PC-9 (cell line): ENCODE results near the gene IKBKE. TPM values are rescaled to one million over a fixed set of nuclear protein-coding genes. Genes with fewer than 3 reads are reported as not detected.

Experiments used
- BruUV-seq: library from RNA; stranded (reverse); fragments of 400-500 nt; replicated peaks from 2 replicates; lab custom pipeline; 2021; lab: Mats Ljungman, UMichigan
- CTCF ChIA-PET: fragments of 300-600 bp; sonication (Branson Sonifier 250); formaldehyde crosslinking; loops from one replicate; lab custom pipeline; 2022; ENCODE audit warnings: antibody characterized with exemption; lab: Charles Lee
- POLR2A ChIA-PET: fragments of 300-600 bp; sonication (Branson Sonifier 250); formaldehyde crosslinking; loops from one replicate; lab custom pipeline; 2022; ENCODE audit warnings: antibody characterized with exemption; ENCODE audit not compliant: unreplicated experiment; lab: Charles Lee
- DNase-seq, 2 experiments: peaks; one replicate each; pipeline versions ENCODE4 v3.0.0 to v3.0.0-alpha.2; 2015 to 2022; ENCODE audit warnings: mixed read lengths in 1 of 2
- H2AFZ ChIP-seq: fragments of 200-600 bp; sonication (generic); 2 replicates; pipeline ENCODE4 v1.8.1; 2017; ENCODE audit warnings: antibody characterized with exemption
- H3F3A ChIP-seq: fragments of 200-600 bp; sonication (generic); 2 replicates; pipeline ENCODE4 v1.8.1; 2017; ENCODE audit warnings: antibody characterized with exemption, mild to moderate bottlenecking, low read depth; ENCODE audit not compliant: insufficient read depth
- H3K27ac ChIP-seq: fragments of 200-600 bp; sonication (generic); 2 replicates; pipeline ENCODE4 v1.6.1; 2016; ENCODE audit warnings: mixed run types
- H3K27me3 ChIP-seq: fragments of 200-600 bp; sonication (generic); 2 replicates; pipeline ENCODE4 v1.6.1; 2016; ENCODE audit warnings: low read depth, mixed run types; ENCODE audit not compliant: insufficient read depth
- H3K36me3 ChIP-seq: fragments of 200-600 bp; sonication (generic); 2 replicates; pipeline ENCODE4 v1.6.1; 2016; ENCODE audit warnings: low read depth, mixed run types
- H3K4me1 ChIP-seq: fragments of 200-600 bp; sonication (generic); replicated peaks from 2 replicates; pipeline ENCODE4 v1.6.1; 2016; ENCODE audit warnings: mixed run types; ENCODE audit not compliant: insufficient read depth
- H3K4me2 ChIP-seq: fragments of 200-600 bp; sonication (generic); 2 replicates; pipeline ENCODE4 v1.6.1; 2017; ENCODE audit warnings: mixed run types
- H3K4me3 ChIP-seq: fragments of 200-600 bp; sonication (generic); 2 replicates; pipeline ENCODE4 v1.6.1; 2016; ENCODE audit warnings: mixed run types
- H3K79me2 ChIP-seq: fragments of 200-600 bp; sonication (generic); 2 replicates; pipeline ENCODE4 v1.6.1; 2017; ENCODE audit warnings: low read depth, mixed run types
- H3K9me2 ChIP-seq: fragments of 200-600 bp; sonication (generic); 2 replicates; pipeline ENCODE4 v1.8.1; 2017; ENCODE audit warnings: mild to moderate bottlenecking; ENCODE audit not compliant: insufficient read depth
- H3K9me3 ChIP-seq: fragments of 200-600 bp; sonication (generic); 2 replicates; pipeline ENCODE4 v1.8.1; 2016; ENCODE audit warnings: low read depth; ENCODE audit not compliant: insufficient read depth
- H4K20me1 ChIP-seq: fragments of 200-600 bp; sonication (generic); 2 replicates; pipeline ENCODE4 v1.8.1; 2017; ENCODE audit not compliant: insufficient read depth
- EZH2 ChIP-seq: fragments of 200-600 bp; sonication (generic); IDR thresholded peaks from 2 replicates; pipeline ENCODE4 v1.8.0; 2017; ENCODE audit warnings: antibody characterized with exemption, low read depth
- intact Hi-C: fragments of 100-400 bp; cut with micrococcal nuclease; formaldehyde crosslinking; loops from one replicate; pipeline ENCODE4 v1.10.0; 2022; ENCODE audit not compliant: unreplicated experiment
- total RNA-seq: library from RNA; stranded (reverse); gene quantifications from 2 replicates; pipeline ENCODE4 v1.2.3, GENCODE V29; 2021
- TF ChIP-seq, protein P1 (sequence below): fragments of 200-600 bp; sonication (generic); conservative IDR thresholded peaks from 2 replicates; pipeline ENCODE4 v1.6.1; 2017; ENCODE audit warnings: mixed run types, antibody characterized with exemption, mild to moderate bottlenecking, moderate library complexity

The IKBKE gene
- total RNA-seq, 1 experiment from 2014 or later: 12.5 TPM

DNA sequence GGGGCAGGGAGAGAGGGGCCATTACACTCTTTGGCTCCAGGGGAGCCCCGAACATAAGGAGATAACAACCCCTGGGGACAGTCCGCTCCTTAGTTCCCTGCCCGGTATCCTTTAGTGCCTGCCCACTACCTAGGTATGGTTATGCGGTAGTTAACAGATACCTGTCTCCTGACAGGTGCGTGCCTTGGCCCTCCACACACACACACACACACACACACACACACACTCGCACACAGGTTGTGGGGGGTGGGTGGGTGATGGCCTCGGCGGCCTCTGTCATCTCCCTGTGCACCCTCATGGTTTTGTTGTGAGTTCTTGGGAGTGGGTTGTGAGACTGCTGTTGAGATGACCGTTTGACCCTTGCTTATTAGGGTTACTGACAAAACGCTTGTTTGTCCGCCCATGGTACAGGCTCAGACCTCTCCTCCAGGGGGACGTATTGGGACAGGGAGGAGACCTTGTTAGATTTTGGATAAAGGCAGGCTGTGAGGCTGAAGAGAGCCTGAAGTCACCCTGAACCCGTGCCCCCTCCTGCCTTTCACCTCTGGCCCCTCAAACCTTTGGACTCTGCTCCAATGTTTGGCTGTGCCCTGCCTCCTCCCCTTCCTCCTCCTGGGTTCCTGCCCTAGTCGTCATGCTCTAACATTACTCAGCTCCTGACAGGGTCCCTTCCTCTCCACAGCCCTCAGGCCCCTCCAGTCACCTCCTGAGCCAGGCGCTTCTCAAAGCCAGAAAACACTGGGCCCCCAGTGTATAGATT lies 38.0 kb downstream of the IKBKE start:
- H3K79me2 ChIP-seq: peaks cover 8% of the 10 kb centered on the region
- no peaks in the 10 kb centered on the region for H3K27me3 ChIP-seq
- no peaks in the 10 kb centered on the region for H3K9me2 ChIP-seq
- H2AFZ ChIP-seq: 0 out of 2 replicates have a peak overlapping the region, but pooled peaks have one; percentile 73
- no peak for DNase-seq
- H3F3A ChIP-seq: peaks cover 34% of the 10 kb centered on the region
- CTCF ChIA-PET: no interaction called here
- no peaks in the 10 kb centered on the region for H3K36me3 ChIP-seq
- POLR2A ChIA-PET: interaction anchor here (0.6 kb wide), 1 partner anchor 419 kb away, joined by 3 read pairs; no protein-coding TSS in a partner anchor
- no peaks in the 10 kb centered on the region for H3K9me3 ChIP-seq
- peak overlapping the region; percentile 69 for H3K4me3 ChIP-seq
- H3K4me2 ChIP-seq: peak overlapping the region; percentile 80
- intact Hi-C loops: no loop called here
- TF ChIP-seq, protein P1, sequence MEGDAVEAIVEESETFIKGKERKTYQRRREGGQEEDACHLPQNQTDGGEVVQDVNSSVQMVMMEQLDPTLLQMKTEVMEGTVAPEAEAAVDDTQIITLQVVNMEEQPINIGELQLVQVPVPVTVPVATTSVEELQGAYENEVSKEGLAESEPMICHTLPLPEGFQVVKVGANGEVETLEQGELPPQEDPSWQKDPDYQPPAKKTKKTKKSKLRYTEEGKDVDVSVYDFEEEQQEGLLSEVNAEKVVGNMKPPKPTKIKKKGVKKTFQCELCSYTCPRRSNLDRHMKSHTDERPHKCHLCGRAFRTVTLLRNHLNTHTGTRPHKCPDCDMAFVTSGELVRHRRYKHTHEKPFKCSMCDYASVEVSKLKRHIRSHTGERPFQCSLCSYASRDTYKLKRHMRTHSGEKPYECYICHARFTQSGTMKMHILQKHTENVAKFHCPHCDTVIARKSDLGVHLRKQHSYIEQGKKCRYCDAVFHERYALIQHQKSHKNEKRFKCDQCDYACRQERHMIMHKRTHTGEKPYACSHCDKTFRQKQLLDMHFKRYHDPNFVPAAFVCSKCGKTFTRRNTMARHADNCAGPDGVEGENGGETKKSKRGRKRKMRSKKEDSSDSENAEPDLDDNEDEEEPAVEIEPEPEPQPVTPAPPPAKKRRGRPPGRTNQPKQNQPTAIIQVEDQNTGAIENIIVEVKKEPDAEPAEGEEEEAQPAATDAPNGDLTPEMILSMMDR: no peak
- TF ChIP-seq EZH2: no peak
- H3K4me1 ChIP-seq: peaks cover 68% of the 10 kb centered on the region
- H3K27ac ChIP-seq: no peak overlapping the region
- H4K20me1 ChIP-seq: no peaks in the 10 kb centered on the region
- BruUV-seq: TSS peak; percentile 41

DNA sequence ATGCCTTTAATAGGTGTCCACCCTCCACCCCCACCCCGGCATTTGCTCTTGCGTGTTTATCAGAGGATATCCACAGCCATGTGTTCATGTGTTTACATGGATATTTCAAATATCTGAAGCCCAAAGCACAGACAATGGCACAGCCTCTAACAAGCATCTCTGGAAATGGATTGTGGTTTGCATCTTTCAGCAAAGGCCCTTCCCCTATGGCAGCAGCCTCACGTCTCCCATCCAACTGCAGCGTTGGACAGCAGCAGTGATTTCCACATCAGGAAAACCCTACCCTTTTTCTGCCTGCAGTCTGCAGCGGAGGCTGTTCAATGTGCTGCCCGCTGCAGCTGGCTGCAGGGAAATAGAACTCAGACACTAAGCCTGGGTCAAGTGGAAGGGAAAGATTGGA lies 38.7 kb downstream of the IKBKE start:
- Histone ChIP-seq H3K9me3 (no peaks in the 10 kb centered on the region), H3K4me3 (no peak overlapping the region; the same call in 1 of the 2 replicates), H3K4me2 (peak overlapping the region; percentile 80), H2AFZ (no peak overlapping the region), H3K27me3 (no peaks in the 10 kb centered on the region), H3K36me3 (no peaks in the 10 kb centered on the region), H3F3A (peaks cover 34% of the 10 kb centered on the region), H3K9me2 (no peaks in the 10 kb centered on the region), H3K4me1 (peaks cover 65% of the 10 kb centered on the region), H3K79me2 (peaks cover 8% of the 10 kb centered on the region), H4K20me1 (no peaks in the 10 kb centered on the region), H3K27ac (no peak overlapping the region)
- TF ChIP-seq, protein P1: no peak
- no peak for TF ChIP-seq EZH2
- ChIA-PET CTCF (no interaction called here), POLR2A (no interaction called here)
- DNase-seq: no peak
- no TSS peak for BruUV-seq
- intact Hi-C loops: no loop called here

DNA sequence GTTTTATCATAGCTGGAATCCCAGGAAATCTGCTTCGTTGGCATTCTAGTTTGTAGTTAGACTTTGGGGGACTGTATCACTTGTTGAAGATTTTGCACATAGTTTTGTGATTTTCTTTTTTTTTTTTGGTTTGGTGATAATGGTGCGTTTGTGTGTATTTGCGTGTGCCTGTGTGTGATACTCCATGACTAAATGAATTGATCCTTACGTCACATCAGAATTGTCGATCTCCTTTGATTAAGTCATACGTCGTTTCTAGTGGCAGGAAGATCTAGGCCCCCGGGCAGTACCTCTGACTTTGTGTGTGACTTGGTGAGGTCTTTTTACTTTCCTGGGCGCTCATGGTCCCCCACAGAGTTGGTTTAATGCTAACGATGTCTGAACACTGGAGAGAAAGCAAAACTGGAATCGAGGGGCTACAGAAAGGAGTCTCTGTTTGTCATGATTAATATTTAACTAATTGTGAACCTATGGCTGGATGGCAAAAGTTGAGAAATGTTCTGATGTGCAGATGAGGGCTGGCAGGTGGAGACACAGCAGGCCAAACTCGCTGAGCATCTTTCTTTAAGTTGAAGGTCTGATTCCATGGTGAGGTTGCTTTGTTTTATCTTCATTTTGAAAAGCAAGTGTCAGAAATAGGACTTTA lies 39.5 kb downstream of the IKBKE start:
- Histone ChIP-seq H3K4me2 (peak overlapping the region; percentile 80; the same call in 1 of the 2 replicates), H3F3A (peaks cover 37% of the 10 kb centered on the region), H3K27ac (no peak overlapping the region), H2AFZ (no peak overlapping the region), H3K79me2 (peaks cover 8% of the 10 kb centered on the region), H3K9me2 (no peaks in the 10 kb centered on the region), H3K36me3 (no peaks in the 10 kb centered on the region), H3K4me3 (no peak overlapping the region), H4K20me1 (no peaks in the 10 kb centered on the region), H3K9me3 (no peaks in the 10 kb centered on the region), H3K4me1 (peaks cover 66% of the 10 kb centered on the region), H3K27me3 (no peaks in the 10 kb centered on the region)
- intact Hi-C loops: no loop called here
- no peak for TF ChIP-seq EZH2
- TF ChIP-seq, protein P1: no peak
- no TSS peak for BruUV-seq
- DNase-seq: no peak
- ChIA-PET CTCF (no interaction called here), POLR2A (no interaction called here)
